TTC549 (cell line): ENCODE results near the gene CCDC200.
"Not testable (repeated sequence)": the region's sequence is repeated elsewhere in the genome, so short reads cannot be mapped to it uniquely, and the experiment has no call there.

ENCODE experiments used
- FAIRE-seq: peaks from 2 replicates; lab custom pipeline; 2012; peaks lifted over from hg19 to GRCh38; lab: Jason Lieb, UNC

The CCDC200 gene

GRCh38 chr17:43216369-43216761 is 12.1 kb downstream of the CCDC200 start:
- no peak for FAIRE-seq

- no peak for FAIRE-seq
These were observed 13.1 kb downstream of the CCDC200 start for GRCh38 chr17:43215341-43215740.

- FAIRE-seq = no peak
These were observed 14.9 kb downstream of the CCDC200 start for GRCh38 chr17:43213545-43213944.

GRCh38 chr17:43212641-43213490 is 15.6 kb downstream of the CCDC200 start:
- FAIRE-seq = no peak

GRCh38 chr17:43211480-43212402 is 16.7 kb downstream of the CCDC200 start, which contains the start of gene TMEM106A:
TSS of gene TMEM106A (plus strand) at chr17:43211875. CDS start at chr17:43213042, 1,167 bp downstream.
- no peak for FAIRE-seq

GRCh38 chr17:43211123-43211479 is 17.3 kb downstream of the CCDC200 start:
- no peak for FAIRE-seq

- no peak for FAIRE-seq
These were observed 17.8 kb downstream of the CCDC200 start for GRCh38 chr17:43210576-43210975.

- FAIRE-seq = not testable (repeated sequence)
These were observed 25.4 kb downstream of the CCDC200 start for GRCh38 chr17:43203013-43203412.

GRCh38 chr17:43200127-43200526 is 28.3 kb downstream of the CCDC200 start:
- no peak for FAIRE-seq

GRCh38 chr17:43199633-43200032 is 28.8 kb downstream of the CCDC200 start:
- FAIRE-seq = no peak

GRCh38 chr17:43193251-43193650 is 35.2 kb downstream of the CCDC200 start:
- FAIRE-seq = no peak

- FAIRE-seq = not testable (repeated sequence)
These were observed 41.8 kb downstream of the CCDC200 start for GRCh38 chr17:43186656-43187055.

GRCh38 chr17:43183921-43184320 is 44.5 kb downstream of the CCDC200 start:
- FAIRE-seq = no peak

- FAIRE-seq = no peak
These were observed 52.3 kb downstream of the CCDC200 start for GRCh38 chr17:43176119-43176570.

- FAIRE-seq = no peak
These were observed 53.0 kb downstream of the CCDC200 start for GRCh38 chr17:43175213-43176118.

- FAIRE-seq = no peak
These were observed 56.6 kb downstream of the CCDC200 start for GRCh38 chr17:43171586-43172487.
